GM19328 (cell line): ENCODE measurements around the gene GGN.
"Not testable (repeated sequence)": the region's sequence is repeated elsewhere in the genome, so short reads cannot be mapped to it uniquely, and the experiment has no call there.

Experiments used
- ATAC-seq: cut with Tn5 transposase; IDR thresholded peaks from one replicate; pipeline ENCODE4 v1.9.1; 2021; ENCODE audit warnings: mild to moderate bottlenecking, moderate library complexity; ENCODE audit not compliant: unreplicated experiment

GGN gene

DNA sequence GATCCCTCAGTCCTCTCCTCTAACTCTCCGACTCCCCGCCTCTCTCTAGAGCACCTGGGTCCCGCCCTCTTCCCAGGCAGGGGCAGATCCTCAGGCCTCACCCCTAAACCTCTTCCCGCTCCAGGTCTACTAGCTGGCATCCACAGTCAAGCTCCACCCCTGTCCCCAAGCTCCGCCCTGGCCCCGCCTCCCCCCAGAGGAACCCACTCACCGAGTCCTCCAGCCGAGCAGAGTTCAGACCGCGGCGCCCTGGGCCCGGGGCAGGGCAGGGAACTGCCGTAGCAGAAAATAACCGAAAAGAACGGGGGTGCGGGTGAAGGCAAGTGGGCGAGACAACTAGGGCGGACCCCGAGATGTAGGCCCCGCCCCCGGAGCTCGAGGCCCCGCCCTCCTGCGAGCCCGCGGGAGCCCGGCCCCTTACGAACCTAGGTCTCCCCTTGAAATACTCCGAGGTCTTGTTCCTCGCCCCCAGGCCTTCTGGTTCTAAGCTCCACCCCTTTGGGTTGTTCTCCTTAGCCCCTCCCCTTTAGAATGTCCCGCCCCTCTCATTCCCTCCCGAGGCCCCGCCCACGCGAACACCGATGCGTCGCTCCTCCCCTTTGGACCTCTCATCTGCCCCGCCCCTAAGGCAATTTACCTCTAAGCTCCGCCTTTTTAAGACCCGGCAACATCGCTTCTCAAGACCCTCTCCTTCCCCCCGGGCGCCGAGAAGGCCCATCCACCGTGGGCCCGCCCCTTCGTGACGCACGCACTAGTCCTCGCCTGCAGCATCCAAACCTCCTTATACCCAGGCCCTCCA lies at the start of gene GGN:
TSS of gene GGN (minus strand) at position 485 of the 799 bp plus-strand sequence. CDS start 773 bp downstream, outside the sequence.
- ATAC-seq: peak; percentile 50

GRCh38 chr19:38437295-38437694 lies 49.5 kb upstream of the GGN start:
- no peak for ATAC-seq

DNA sequence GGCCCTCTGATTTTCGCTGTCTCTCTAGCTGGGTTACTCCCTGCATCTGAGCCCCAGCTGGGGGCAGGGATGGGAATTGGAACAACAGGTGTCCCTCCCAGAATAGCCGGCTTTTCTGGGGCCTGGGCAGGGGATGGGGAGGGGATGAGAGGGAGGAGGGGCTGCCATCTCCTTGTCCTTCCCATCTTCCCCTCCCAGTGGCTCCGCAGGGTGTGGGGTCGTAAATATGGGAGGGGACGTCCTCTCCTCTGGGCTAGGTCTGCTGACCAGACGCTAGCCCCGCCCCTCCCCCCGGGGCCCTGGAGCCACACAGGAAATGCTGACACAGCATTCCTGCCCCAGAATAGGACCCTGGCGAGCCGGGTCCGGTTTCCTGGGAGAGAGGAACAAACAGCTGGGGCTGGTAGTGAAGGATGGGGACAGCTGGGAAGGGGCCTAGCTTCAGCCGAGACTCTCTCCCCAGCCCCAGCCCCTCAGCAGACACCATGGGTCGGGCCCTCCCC lies 46.8 kb upstream of the GGN start:
- ATAC-seq: no peak

- no peak for ATAC-seq
Observed at GRCh38 chr19:38433268-38433733, 45.5 kb upstream of the GGN start, which contains the start of gene RYR1. Gene RYR1, plus strand, starts transcription at chr19:38433691. Its CDS starts 139 bp downstream, at chr19:38433830.

DNA sequence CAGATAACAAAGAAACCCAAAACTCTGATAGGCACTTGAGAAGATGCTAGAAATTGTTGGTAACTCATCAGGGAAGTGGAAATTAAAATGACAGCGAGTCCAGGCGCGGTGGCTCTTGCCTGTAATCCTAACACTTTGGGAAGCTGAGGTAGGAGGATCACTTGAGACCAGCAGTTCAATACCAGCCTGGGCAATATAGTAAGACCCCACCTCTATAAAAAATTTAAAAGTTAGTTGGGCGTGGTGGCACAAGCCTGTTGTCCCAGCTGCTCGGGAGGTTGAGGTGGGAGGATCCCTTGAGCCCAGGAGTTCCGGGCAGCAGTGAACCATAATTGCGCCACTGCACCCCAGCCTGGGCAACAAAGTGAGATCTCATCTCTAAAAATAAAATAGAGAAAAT lies 43.1 kb upstream of the GGN start:
- ATAC-seq: no peak

- no peak for ATAC-seq
Observed at GRCh38 chr19:38429811-38430156, 42.0 kb upstream of the GGN start.

- no peak for ATAC-seq
Observed at GRCh38 chr19:38429055-38429810, 41.4 kb upstream of the GGN start.

DNA sequence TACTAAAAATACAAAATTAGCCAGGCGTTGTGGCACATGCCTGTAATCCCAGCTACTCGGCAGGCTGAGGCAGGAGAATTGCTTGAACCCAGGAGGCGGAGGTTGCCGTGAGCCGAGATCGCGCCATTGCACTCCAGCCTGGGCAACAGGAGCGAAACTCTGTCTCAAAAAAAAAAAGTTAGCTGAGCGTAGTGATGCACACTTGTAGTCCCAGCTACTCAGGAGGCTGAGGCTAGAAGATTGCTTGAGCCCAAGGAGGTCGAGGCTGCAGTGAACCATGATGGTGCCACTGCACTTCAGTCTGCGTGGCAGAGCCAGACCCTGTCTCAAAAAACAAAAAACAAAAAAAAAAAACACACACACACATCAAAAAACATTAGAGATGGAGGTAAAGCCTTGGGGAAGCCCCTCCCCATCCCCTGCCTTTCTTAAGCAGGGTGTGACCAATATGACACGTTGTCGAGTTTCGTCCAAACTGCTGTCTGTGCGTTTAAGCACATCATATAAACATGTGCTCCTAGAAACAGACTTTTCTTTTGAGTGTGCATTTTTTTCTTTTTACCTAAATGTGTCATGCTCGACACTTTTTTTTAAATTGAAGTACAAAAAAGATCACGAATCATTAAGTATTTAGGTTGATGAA lies 39.3 kb upstream of the GGN start:
- ATAC-seq: not testable (repeated sequence)

DNA sequence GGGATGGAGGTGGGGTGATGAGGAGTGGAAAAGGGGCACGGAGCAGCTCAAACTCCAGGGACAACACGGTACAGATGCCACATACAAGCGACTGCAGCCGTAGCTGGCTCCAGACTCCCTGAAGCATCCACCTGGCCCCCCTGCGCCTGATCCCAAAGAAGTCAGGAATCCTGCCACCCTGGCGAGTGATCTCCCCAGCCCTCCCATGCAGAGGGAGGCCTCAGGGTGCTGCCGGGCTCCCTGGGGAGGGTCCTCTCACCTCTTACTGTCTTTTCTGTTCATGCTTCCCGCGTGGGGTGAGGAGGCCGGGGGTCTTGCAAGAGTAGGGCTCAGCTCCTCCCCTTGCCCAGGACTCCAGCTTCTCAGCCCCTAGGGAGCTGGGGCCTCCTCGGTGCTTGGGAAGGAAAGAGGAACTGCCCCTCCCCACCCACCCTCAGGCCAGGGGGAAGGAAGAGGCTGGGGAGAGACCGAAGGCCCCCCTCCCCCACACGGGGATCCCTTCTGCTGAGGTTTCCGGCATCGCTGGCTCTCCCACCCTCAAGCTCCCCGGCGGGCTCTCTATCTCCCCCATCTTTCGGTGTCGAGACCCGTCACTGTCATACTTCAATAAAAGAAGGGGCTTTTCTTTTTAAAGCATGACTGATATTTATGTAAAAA lies 38.1 kb upstream of the GGN start, which contains the start of gene RASGRP4:
TSS of gene RASGRP4 (minus strand) at position 410 of the 657 bp plus-strand sequence. CDS start at position 282, 128 bp downstream.
- ATAC-seq: no peak

DNA sequence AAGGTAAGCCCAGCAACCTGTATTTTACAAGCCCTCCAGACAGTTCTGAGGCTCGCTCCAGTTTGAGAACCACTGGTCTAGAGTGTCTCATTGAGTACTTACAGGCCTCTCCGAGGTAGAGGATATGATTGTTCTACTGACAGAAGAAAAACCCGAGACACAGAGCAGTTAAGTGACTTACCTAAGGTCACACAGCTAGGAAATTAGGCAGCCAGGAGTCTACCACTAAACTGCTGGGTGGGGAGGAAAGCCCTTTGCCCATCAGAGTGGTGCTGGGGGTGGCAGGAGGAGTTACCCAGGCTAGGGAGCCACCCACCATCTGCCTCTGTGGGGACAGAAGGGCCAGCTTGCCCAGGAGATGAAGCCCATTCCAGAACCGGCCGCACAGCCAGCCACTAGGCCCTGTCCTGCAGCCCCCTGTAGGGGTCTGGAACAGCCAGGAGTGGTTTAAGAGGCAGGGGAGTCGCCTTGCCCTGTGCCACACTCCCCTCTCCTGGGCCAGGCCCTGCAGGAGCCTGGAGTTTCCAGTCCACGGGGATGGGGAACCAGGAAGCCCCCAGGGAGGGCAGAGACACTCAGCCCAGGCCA lies 37.5 kb upstream of the GGN start:
- ATAC-seq: no peak

DNA sequence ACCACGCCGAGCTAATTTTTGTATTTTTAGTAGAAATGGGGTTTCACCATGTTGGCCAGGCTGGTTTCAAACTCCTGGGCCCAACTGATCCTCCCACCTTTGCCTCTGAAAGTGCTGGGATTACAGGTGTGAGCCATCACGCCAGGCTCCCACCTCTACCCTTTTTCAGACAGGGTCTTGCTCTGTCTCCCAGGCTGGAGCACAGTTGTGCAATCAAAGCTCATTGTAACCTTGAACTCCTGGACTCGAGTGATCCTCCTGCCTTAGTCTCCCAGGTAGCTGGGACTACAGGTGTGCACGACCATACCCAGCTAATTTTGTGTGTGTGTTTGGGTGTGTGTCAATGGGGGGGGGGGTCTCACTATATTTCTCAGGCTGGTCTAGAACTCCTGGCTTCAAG lies 36.4 kb upstream of the GGN start:
- no peak for ATAC-seq

DNA sequence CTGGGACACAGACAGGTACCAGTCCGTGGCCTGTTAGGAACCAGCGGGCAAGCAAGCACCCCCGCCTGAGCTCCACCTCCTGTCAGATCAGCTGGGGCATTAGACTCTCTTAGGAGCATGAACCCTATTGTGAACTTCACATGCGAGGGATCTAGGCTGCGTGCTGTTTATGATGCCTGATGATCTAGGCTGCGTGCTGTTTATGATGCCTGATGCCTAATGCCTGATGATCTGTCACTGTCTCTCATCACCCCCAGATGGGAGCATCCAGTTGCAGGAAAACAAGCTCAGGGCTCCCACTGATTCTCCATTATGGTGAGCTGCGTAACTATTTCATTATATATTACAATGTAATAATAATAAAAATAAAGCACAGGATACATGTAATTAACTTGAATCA lies 34.6 kb upstream of the GGN start:
- ATAC-seq: no peak

- no peak for ATAC-seq
Observed at GRCh38 chr19:38421856-38422255, 34.0 kb upstream of the GGN start.

GRCh38 chr19:38420935-38421334 lies 33.1 kb upstream of the GGN start:
- ATAC-seq: no peak

- ATAC-seq: no peak
Observed at GRCh38 chr19:38417544-38418506, 30.0 kb upstream of the GGN start.

- ATAC-seq: no peak
Observed at GRCh38 chr19:38417146-38417543, 29.3 kb upstream of the GGN start.

- ATAC-seq: no peak
Observed at GRCh38 chr19:38413416-38413815, 25.6 kb upstream of the GGN start.

- ATAC-seq: no peak
Observed at GRCh38 chr19:38412961-38413360, 25.1 kb upstream of the GGN start.

- no peak for ATAC-seq
Observed at GRCh38 chr19:38412491-38412890, 24.7 kb upstream of the GGN start.
